Astrocyte (in vitro differentiated cells and primary cell): Measurements from ENCODE around the gene PSMD12. TPM values are rescaled to one million over a fixed set of nuclear protein-coding genes. Genes with fewer than 3 reads are reported as not detected.
"Not testable (repeated sequence)": the region's sequence is repeated elsewhere in the genome, so short reads cannot be mapped to it uniquely, and the experiment has no call there.

ENCODE experiments used
- DNase-seq: peaks from one replicate; pipeline ENCODE4 v3.0.0-alpha.2; 2010; ENCODE audit warnings: low read depth
- FAIRE-seq: peaks from 2 replicates; lab custom pipeline; 2011; peaks lifted over from hg19 to GRCh38; lab: Jason Lieb, UNC
- H2AFZ ChIP-seq: 2 replicates; pipeline ENCODE4 v1.6.0; 2012; ENCODE audit warnings: low read depth, low read length, inconsistent platforms
- H3K27ac ChIP-seq: 2 replicates; pipeline ENCODE4 v1.5.1; 2011; ENCODE audit warnings: low read depth, low read length, inconsistent platforms
- H3K27me3 ChIP-seq: 2 replicates; pipeline ENCODE4 v1.6.0; 2011; ENCODE audit warnings: low read length, inconsistent platforms; ENCODE audit not compliant: insufficient read depth
- H3K36me3 ChIP-seq: 2 replicates; pipeline ENCODE4 v1.5.1; 2011; ENCODE audit warnings: low read length, inconsistent platforms; ENCODE audit not compliant: insufficient read depth
- H3K4me1 ChIP-seq: 2 replicates; pipeline ENCODE4 v1.5.1; 2011; ENCODE audit warnings: low read length, inconsistent platforms; ENCODE audit not compliant: insufficient read depth
- H3K4me2 ChIP-seq: 2 replicates; pipeline ENCODE4 v1.6.0; 2012; ENCODE audit warnings: low read length, inconsistent platforms
- H3K4me3 ChIP-seq: 2 replicates; pipeline ENCODE4 v1.5.1; 2011; ENCODE audit warnings: low read depth, mild to moderate bottlenecking, low read length, inconsistent platforms; ENCODE audit not compliant: insufficient read depth
- H3K79me2 ChIP-seq: 2 replicates; pipeline ENCODE4 v1.6.0; 2012; ENCODE audit warnings: mild to moderate bottlenecking, low read length, inconsistent platforms; ENCODE audit not compliant: insufficient read depth
- H3K9ac ChIP-seq: 2 replicates; pipeline ENCODE4 v1.6.0; 2012; ENCODE audit warnings: mild to moderate bottlenecking, low read length, inconsistent platforms
- H3K9me3 ChIP-seq: 2 replicates; pipeline ENCODE4 v1.5.1; 2012; ENCODE audit warnings: low read depth, mild to moderate bottlenecking, low read length, inconsistent platforms; ENCODE audit not compliant: insufficient read depth
- H4K20me1 ChIP-seq: 2 replicates; pipeline ENCODE4 v1.6.0; 2012; ENCODE audit warnings: low read length, inconsistent platforms; ENCODE audit not compliant: insufficient read depth
- H3K27ac Mint-ChIP-seq: one replicate; pipeline ENCODE4 v1.8.0; 2021; ENCODE audit warnings: mild to moderate bottlenecking, mixed read lengths; ENCODE audit not compliant: unreplicated experiment
- H3K27me3 Mint-ChIP-seq: one replicate; pipeline ENCODE4 v1.8.0; 2021; ENCODE audit warnings: low read depth, mixed read lengths; ENCODE audit not compliant: unreplicated experiment
- H3K36me3 Mint-ChIP-seq: one replicate; pipeline ENCODE4 v1.8.0; 2021; ENCODE audit warnings: low read depth, mixed read lengths; ENCODE audit not compliant: unreplicated experiment
- H3K4me1 Mint-ChIP-seq: one replicate; pipeline ENCODE4 v1.8.0; 2021; ENCODE audit warnings: low read depth, mixed read lengths; ENCODE audit not compliant: unreplicated experiment
- H3K4me3 Mint-ChIP-seq: one replicate; pipeline ENCODE4 v1.8.0; 2021; ENCODE audit warnings: mild to moderate bottlenecking, moderate library complexity, mixed read lengths; ENCODE audit not compliant: unreplicated experiment
- H3K9me3 Mint-ChIP-seq: one replicate; pipeline ENCODE4 v1.8.0; 2021; ENCODE audit warnings: mild to moderate bottlenecking, mixed read lengths; ENCODE audit not compliant: unreplicated experiment
- EZH2 ChIP-seq: IDR thresholded peaks from 2 replicates; pipeline ENCODE4 v1.6.1; 2012; ENCODE audit warnings: mild to moderate bottlenecking, low read length, inconsistent platforms; ENCODE audit not compliant: insufficient read depth
- total RNA-seq: library from RNA; stranded (reverse); gene quantifications from 2 replicates; pipeline ENCODE4 v1.2.1, GENCODE V29; 2021
- TF ChIP-seq, protein P1 (sequence below): IDR thresholded peaks from 2 replicates; pipeline ENCODE4 v1.5.1; 2011; ENCODE audit warnings: low read depth, mild to moderate bottlenecking, inconsistent platforms, low read length, moderate library complexity; ENCODE audit not compliant: insufficient read depth

PSMD12 gene
- total RNA-seq, 1 donor from 2014 or later: 74.1 TPM

DNA sequence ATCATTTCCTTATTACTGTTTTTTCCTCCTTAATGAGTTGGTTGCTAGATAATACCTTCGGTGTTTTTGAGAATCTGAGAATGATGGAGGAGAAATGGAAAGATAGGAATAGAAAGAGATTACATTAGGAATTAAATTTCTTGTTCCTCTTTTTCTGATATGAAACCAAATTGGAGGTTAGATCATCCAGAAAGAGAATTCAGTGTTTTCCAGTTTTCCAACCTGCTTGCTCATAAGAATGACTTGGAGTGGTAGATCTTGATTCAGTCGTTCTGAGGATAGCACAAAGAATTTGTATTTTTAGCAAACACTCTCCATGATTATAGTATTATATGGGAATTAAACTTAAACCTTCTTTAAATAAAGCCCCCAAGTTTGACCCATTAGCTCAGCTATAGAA is 46.6 kb upstream of the PSMD12 start:
- no peak overlapping the region for H2AFZ ChIP-seq
- no peaks in the 10 kb centered on the region for H3K4me1 ChIP-seq
- Mint-ChIP-seq H3K27me3 (no peaks in the 10 kb centered on the region), H3K4me3 (no peak overlapping the region), H3K4me1 (no peaks in the 10 kb centered on the region), H3K9me3 (peaks cover 4% of the 10 kb centered on the region), H3K27ac (no peak overlapping the region), H3K36me3 (no peaks in the 10 kb centered on the region)
- H3K9me3 ChIP-seq: no peaks in the 10 kb centered on the region
- no peaks in the 10 kb centered on the region for H3K27me3 ChIP-seq
- no peaks in the 10 kb centered on the region for H4K20me1 ChIP-seq
- TF ChIP-seq EZH2: no peak
- TF ChIP-seq, protein P1, sequence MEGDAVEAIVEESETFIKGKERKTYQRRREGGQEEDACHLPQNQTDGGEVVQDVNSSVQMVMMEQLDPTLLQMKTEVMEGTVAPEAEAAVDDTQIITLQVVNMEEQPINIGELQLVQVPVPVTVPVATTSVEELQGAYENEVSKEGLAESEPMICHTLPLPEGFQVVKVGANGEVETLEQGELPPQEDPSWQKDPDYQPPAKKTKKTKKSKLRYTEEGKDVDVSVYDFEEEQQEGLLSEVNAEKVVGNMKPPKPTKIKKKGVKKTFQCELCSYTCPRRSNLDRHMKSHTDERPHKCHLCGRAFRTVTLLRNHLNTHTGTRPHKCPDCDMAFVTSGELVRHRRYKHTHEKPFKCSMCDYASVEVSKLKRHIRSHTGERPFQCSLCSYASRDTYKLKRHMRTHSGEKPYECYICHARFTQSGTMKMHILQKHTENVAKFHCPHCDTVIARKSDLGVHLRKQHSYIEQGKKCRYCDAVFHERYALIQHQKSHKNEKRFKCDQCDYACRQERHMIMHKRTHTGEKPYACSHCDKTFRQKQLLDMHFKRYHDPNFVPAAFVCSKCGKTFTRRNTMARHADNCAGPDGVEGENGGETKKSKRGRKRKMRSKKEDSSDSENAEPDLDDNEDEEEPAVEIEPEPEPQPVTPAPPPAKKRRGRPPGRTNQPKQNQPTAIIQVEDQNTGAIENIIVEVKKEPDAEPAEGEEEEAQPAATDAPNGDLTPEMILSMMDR: no peak
- H3K4me2 ChIP-seq: no peak overlapping the region
- FAIRE-seq: no peak
- H3K9ac ChIP-seq: no peak overlapping the region
- H3K4me3 ChIP-seq: no peak overlapping the region
- no peaks in the 10 kb centered on the region for H3K36me3 ChIP-seq
- no peak for DNase-seq
- no peak overlapping the region for H3K27ac ChIP-seq
- H3K79me2 ChIP-seq: no peaks in the 10 kb centered on the region

DNA sequence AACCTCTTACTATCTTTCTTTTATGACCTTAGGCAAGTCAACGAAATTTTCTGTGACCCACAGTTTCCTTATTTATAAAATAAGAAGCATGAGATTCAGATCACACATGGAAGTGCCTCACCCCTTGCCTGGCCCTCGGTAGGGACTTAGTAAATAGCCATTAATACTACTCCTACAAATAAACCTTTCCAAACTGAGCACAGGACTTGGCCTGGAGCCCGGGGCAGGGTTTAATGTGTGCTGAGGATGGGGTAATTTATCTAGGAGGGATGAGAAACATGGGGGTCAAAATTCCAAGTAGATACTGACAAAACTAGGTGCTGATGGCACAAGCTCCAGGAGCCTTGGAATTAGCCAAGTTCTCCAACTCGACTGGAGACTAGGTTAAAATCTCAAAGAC is 45.7 kb upstream of the PSMD12 start:
- no peak for TF ChIP-seq EZH2
- Histone ChIP-seq H3K4me3 (no peak overlapping the region), H3K27ac (no peak overlapping the region), H3K27me3 (no peaks in the 10 kb centered on the region), H3K4me2 (no peak overlapping the region), H3K9ac (no peak overlapping the region), H3K36me3 (no peaks in the 10 kb centered on the region), H4K20me1 (no peaks in the 10 kb centered on the region), H2AFZ (no peak overlapping the region), H3K79me2 (no peaks in the 10 kb centered on the region), H3K4me1 (no peaks in the 10 kb centered on the region), H3K9me3 (no peaks in the 10 kb centered on the region)
- FAIRE-seq: no peak
- Mint-ChIP-seq H3K9me3 (peaks cover 4% of the 10 kb centered on the region), H3K36me3 (no peaks in the 10 kb centered on the region), H3K4me1 (no peaks in the 10 kb centered on the region), H3K4me3 (no peak overlapping the region), H3K27ac (no peak overlapping the region), H3K27me3 (no peaks in the 10 kb centered on the region)
- no peak for DNase-seq

DNA sequence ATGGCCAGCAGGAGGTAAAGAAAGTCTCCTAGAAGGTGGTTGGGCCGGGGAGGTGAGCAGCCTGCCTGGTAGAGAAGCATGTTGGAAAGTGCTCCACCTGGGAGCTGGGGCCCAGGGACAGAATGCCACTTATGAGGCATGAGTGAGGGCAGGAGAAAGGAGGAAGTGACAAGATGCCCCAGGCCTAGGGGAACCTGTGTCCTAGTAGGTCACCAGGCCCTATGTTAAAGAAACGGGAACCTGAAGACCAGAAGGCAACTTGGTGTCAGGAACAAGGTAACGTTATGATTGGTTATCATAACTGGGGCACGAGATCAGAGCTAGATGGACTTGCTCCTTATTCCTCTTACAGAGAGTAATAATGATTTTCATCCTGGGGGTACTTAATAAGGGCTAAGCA is 45.0 kb upstream of the PSMD12 start:
- Histone ChIP-seq H3K4me1 (no peaks in the 10 kb centered on the region), H3K36me3 (no peaks in the 10 kb centered on the region), H3K9me3 (no peaks in the 10 kb centered on the region), H4K20me1 (no peaks in the 10 kb centered on the region), H3K79me2 (no peaks in the 10 kb centered on the region), H3K27ac (no peak overlapping the region), H3K9ac (no peak overlapping the region), H2AFZ (no peak overlapping the region), H3K4me3 (no peak overlapping the region), H3K27me3 (no peaks in the 10 kb centered on the region), H3K4me2 (no peak overlapping the region)
- no peak overlapping the region for H3K4me3 Mint-ChIP-seq
- H3K36me3 Mint-ChIP-seq: peaks cover 1% of the 10 kb centered on the region
- TF ChIP-seq EZH2: no peak
- TF ChIP-seq, protein P1: no peak
- H3K9me3 Mint-ChIP-seq: peaks cover 4% of the 10 kb centered on the region
- no peaks in the 10 kb centered on the region for H3K27me3 Mint-ChIP-seq
- H3K4me1 Mint-ChIP-seq: no peaks in the 10 kb centered on the region
- no peak for DNase-seq
- FAIRE-seq: no peak
- no peak overlapping the region for H3K27ac Mint-ChIP-seq

DNA sequence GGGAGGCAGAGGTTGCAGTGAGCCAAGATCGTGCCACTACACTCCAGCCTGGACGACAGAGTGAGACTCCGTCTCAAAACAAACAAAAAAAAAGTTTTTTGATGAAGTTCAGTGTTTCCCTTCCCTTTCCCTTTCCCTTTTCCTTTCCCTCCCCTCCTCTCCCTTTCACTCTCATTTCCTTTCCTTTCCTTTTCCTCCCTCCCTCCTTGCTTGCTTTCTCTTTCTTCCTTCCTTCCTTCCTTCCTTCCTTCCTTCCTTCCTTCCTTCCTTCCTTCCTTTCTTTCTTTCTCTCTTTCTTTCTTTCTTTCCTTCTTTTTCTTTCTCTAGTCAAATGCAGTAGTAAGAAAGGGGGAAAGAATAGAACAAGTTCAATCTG is 42.1 kb upstream of the PSMD12 start:
- not testable (repeated sequence) for H3K27me3 ChIP-seq, H3K27ac ChIP-seq, H4K20me1 ChIP-seq, H3K9ac ChIP-seq, H3K9me3 Mint-ChIP-seq, H3K4me2 ChIP-seq, H3K79me2 ChIP-seq, FAIRE-seq, H3K4me3 Mint-ChIP-seq, H3K36me3 Mint-ChIP-seq, H3K36me3 ChIP-seq, H3K4me1 ChIP-seq, H3K9me3 ChIP-seq, H3K27ac Mint-ChIP-seq, H2AFZ ChIP-seq, H3K4me1 Mint-ChIP-seq, DNase-seq, H3K27me3 Mint-ChIP-seq, H3K4me3 ChIP-seq
